Activated T-helper 1 cell treated with anti-CD3 and anti-CD28 coated beads, Interleukin-2, amount 50 U/mL, for 16 hours (primary cell): ENCODE results near the gene SPATA12.

Source experiments
- DNase-seq, 2 donors: peaks; one replicate each; pipeline ENCODE4 v3.0.0-alpha.2; 2020; ENCODE audit warnings: low read depth in 1 of 2, low spot score in 1 of 2

Gene SPATA12

GRCh38 chr3:57052662-57053061, 7.8 kb upstream of the SPATA12 start:
- DNase-seq: no peak

- no peak for DNase-seq
These were observed 7.3 kb upstream of the SPATA12 start for GRCh38 chr3:57053122-57053521.

GRCh38 chr3:57057351-57057750, 3.1 kb upstream of the SPATA12 start:
- DNase-seq: no peak

GRCh38 chr3:57059411-57059810, 1.1 kb upstream of the SPATA12 start:
- DNase-seq: no peak

- no peak for DNase-seq
These were observed 1.1 kb downstream of the SPATA12 start for GRCh38 chr3:57061556-57061955.

GRCh38 chr3:57062101-57062631, 1.7 kb downstream of the SPATA12 start:
- no peak for DNase-seq

GRCh38 chr3:57063032-57063431, 2.6 kb downstream of the SPATA12 start:
- DNase-seq: no peak

GRCh38 chr3:57064001-57064400, 3.5 kb downstream of the SPATA12 start:
- no peak for DNase-seq

GRCh38 chr3:57064572-57064971, 4.1 kb downstream of the SPATA12 start:
- DNase-seq: no peak

GRCh38 chr3:57065588-57065987, 5.1 kb downstream of the SPATA12 start:
- DNase-seq: no peak

- no peak for DNase-seq
These were observed 6.0 kb downstream of the SPATA12 start for GRCh38 chr3:57066471-57066870.

GRCh38 chr3:57068437-57069089, 8.1 kb downstream of the SPATA12 start:
- no peak for DNase-seq

- no peak for DNase-seq
These were observed 9.0 kb downstream of the SPATA12 start for GRCh38 chr3:57069503-57069902.

GRCh38 chr3:57073628-57074027, 13.2 kb downstream of the SPATA12 start:
- DNase-seq: no peak

GRCh38 chr3:57074135-57074534, 13.7 kb downstream of the SPATA12 start:
- no peak for DNase-seq

GRCh38 chr3:57076422-57076951, 16.0 kb downstream of the SPATA12 start:
- DNase-seq: no peak

GRCh38 chr3:57077630-57078343, 17.3 kb downstream of the SPATA12 start:
- DNase-seq: no peak

GRCh38 chr3:57078344-57078634, 17.8 kb downstream of the SPATA12 start:
- no peak for DNase-seq

GRCh38 chr3:57078635-57079473, 18.4 kb downstream of the SPATA12 start:
- no peak for DNase-seq

GRCh38 chr3:57079474-57079831, 19.0 kb downstream of the SPATA12 start:
- no peak for DNase-seq

- no peak for DNase-seq
These were observed 19.7 kb downstream of the SPATA12 start for GRCh38 chr3:57080171-57080570.

- no peak for DNase-seq
These were observed 20.7 kb downstream of the SPATA12 start for GRCh38 chr3:57081173-57081572.
